Epithelial cell of proximal tubule (primary cell): ENCODE results near the gene MRPS27. TPM values are rescaled to one million over a fixed set of nuclear protein-coding genes. Genes with fewer than 3 reads are reported as not detected.

Experiments
- DNase-seq: peaks from one replicate; pipeline ENCODE4 v3.0.0-alpha.2; 2011; ENCODE audit warnings: low read depth
- H3K4me3 ChIP-seq: 2 replicates; pipeline ENCODE4 v1.5.1; 2011; ENCODE audit warnings: low read depth, mild to moderate bottlenecking, low read length
- total RNA-seq: library from RNA; depleted of rRNA; stranded (reverse); fragments of >200 nt; gene quantifications from 2 replicates; pipeline ENCODE4 v1.2.3, GENCODE V29; 2015
- TF ChIP-seq, protein P1 (sequence below): conservative IDR thresholded peaks from 2 replicates; pipeline ENCODE4 v1.5.1; 2012; ENCODE audit warnings: low read depth, mild to moderate bottlenecking, low read length

The MRPS27 gene
- total RNA-seq, 1 donor from 2014 or later: 54.4 TPM

DNA sequence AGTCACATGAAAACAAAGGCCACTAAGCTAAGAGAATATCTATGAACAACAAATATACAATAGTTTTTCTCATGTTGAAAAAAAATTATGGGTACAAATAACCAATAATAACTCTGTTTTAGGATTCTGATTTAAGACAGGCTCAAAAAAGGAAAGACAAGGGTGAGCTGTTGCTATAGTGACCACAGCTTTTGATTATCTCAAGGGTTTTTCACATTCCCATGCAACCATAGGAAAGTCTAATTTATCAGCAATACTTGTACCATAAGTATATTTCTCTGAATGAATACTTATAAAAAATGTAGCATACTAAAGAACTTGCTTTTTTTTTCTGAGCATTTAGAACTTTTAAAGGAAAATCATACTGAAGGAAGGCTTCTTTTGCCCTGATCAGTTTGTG is 68.0 kb downstream of the MRPS27 start:
- TF ChIP-seq, protein P1, sequence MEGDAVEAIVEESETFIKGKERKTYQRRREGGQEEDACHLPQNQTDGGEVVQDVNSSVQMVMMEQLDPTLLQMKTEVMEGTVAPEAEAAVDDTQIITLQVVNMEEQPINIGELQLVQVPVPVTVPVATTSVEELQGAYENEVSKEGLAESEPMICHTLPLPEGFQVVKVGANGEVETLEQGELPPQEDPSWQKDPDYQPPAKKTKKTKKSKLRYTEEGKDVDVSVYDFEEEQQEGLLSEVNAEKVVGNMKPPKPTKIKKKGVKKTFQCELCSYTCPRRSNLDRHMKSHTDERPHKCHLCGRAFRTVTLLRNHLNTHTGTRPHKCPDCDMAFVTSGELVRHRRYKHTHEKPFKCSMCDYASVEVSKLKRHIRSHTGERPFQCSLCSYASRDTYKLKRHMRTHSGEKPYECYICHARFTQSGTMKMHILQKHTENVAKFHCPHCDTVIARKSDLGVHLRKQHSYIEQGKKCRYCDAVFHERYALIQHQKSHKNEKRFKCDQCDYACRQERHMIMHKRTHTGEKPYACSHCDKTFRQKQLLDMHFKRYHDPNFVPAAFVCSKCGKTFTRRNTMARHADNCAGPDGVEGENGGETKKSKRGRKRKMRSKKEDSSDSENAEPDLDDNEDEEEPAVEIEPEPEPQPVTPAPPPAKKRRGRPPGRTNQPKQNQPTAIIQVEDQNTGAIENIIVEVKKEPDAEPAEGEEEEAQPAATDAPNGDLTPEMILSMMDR: no peak
- no peak for DNase-seq
- no peak overlapping the region for H3K4me3 ChIP-seq

DNA sequence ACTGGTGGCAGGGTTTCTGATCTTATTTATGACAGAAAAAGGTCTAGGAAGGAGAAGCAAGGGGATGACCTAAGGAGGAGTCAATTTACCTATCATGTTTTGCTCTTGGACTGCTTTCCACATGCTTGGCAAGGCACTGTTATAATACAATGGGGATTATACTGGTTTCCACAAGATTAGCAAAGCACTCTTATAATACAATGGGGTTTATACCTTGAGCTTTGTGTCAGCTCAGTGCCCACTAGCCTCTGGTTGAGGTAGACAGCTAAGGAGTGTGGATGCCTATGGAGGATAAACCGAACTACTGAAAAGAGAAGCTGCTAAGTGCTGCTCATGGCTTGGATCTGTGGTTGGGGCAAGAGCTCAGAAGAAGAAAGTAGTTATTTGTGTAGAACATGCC is 68.7 kb downstream of the MRPS27 start:
- DNase-seq: no peak
- TF ChIP-seq, protein P1: no peak
- no peak overlapping the region for H3K4me3 ChIP-seq

DNA sequence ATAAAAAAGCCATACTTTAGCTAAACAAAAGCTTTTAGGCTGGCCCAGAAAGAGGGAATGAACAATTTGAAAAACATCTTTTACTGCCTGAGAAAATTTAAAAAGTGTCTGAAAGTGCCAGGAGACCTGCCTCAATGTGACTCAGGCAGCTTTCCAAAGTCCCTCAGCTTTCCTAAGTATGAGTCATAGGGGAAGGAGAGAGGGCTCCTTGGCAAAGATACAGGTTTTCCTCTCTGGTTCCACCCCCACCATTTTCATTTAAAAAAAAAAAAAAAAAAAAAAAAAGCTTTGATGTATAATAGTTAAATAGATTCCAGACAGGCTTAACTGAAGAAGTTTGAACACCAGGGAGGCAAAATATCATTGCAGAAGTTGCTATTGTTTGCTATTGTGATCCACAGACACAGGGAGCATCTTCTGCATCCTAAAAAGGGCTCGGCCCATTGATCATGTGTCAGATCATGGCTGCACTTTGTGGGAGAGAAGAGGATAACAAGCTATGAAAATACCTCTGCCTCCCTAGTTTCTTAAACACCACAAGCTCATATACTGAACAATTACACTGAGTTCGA is 71.5 kb downstream of the MRPS27 start:
- DNase-seq: peak; percentile 43
- TF ChIP-seq, protein P1: no peak
- no peak overlapping the region for H3K4me3 ChIP-seq

DNA sequence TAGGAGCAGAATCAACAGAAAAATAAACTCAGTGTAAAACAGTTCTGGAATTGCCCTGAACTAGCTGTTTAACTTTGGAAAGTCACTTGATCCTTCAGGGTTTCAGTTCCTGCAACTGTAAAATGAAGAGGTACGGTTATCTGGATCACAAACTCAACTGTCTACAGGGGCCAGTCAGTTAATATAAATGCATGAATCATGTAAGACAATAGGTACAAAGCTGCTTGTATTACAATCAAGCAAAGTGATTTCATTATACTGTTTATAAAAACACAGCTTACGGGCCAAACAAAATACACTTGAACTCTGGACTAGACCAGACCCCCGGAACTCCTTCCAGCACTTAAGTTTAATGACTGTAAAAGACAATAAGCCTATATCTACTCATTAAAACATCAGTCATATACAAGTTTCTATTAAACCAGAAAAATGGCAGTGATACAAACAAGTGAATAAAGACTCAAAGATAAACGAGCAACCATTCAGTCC is 73.0 kb downstream of the MRPS27 start:
- DNase-seq: no peak
- no peak overlapping the region for H3K4me3 ChIP-seq
- TF ChIP-seq, protein P1: no peak

DNA sequence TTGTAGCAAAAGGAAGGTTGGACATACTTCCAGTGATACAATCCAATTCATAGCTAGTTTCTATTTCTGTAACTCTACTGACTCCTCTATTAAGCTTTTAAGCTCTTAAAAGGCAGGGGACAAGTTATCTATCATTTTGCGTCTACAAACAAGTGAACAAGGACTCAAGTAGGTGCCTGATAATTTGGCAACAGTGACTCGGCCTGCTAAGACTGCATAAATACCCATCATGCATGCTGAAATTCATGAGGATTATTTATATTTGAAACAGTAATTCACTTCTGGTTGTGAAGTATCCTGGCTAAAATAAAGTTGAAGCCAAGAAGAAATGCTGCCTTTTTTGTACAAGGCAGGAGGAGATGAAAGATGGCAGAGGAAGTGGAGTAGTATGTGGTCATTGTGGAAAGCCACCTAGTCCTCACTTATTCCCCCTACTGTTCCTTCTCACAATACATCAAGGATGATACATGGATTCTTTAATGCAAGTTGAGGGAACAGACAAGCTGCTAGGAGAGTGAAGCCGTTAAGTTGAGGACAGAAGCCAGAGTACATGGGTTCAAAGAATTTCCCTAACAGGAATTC is 74.0 kb downstream of the MRPS27 start:
- no peak for DNase-seq
- no peak overlapping the region for H3K4me3 ChIP-seq
- TF ChIP-seq, protein P1: no peak

DNA sequence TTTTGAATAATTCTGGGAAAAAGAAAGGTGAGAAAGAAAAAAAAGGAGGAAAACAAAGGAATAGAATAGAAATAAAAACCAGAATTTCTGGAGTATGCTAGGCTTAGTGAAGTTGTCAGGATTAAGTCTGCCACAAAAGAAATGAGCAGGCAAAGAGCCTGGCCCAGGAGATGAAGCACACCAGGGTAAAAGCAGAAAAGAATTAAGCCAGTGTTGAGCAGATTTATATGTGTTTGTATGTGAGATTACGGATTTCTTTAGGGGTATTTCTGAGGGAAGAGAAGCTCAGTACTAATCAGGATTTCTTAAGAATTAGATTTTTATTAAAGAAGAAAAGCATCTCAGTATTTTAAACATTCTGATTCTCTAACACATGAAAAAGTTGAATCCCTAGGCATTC is 74.5 kb downstream of the MRPS27 start:
- TF ChIP-seq, protein P1: no peak
- DNase-seq: no peak
- H3K4me3 ChIP-seq: no peak overlapping the region

DNA sequence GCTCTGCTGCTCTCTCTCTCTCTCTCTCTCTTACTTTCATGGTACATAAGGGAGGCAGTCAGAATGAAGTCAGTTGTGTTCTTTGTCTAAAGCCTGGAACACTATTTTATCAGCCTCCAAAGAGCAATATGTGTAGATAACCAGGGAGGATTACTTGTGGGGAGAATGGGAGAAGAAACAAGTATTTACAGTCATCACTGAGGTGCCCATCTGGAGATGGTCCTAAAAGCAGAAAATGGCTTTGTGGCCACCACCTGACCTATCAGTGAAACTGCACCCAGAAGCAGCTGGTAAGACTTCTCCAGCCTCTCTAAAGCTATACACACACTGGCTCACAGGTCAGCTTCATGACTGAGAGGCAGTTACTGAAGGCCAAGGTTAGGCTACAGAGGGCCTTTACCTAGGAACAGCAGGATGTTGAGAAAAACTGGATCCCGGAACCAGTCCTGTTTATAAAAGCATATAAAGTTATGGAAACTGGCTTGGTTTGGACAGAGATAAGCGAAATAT is 75.1 kb downstream of the MRPS27 start:
- TF ChIP-seq, protein P1: peak; percentile 52
- H3K4me3 ChIP-seq: no peak overlapping the region
- DNase-seq: no peak
